ENCODE data around the gene C19orf67.

DNA sequence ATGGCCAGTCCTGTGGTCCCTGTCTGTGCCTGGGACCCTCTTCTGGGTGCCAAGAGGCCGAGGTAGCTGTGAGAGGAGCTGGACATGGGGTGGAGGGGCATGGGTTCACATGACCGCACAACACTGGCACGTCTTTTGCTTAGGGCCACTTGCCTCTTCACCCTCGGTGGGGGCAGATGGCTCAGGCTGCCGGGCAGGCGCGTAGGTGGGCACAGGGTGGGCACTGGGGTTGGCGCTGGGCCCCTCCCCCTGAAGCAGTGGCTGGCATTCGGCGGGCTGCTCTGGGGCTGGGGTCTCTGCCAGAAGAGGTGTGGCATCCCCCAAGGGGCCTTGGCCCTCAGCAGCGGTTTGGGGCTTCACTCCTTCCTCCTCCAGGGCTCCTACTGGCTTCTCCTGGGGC, 32.1 kb downstream of the C19orf67 start:
- TF ChIP-seq EP300 (IDR thresholded peaks at IDR 0.05): no peak
- TF ChIP-seq, protein P1, sequence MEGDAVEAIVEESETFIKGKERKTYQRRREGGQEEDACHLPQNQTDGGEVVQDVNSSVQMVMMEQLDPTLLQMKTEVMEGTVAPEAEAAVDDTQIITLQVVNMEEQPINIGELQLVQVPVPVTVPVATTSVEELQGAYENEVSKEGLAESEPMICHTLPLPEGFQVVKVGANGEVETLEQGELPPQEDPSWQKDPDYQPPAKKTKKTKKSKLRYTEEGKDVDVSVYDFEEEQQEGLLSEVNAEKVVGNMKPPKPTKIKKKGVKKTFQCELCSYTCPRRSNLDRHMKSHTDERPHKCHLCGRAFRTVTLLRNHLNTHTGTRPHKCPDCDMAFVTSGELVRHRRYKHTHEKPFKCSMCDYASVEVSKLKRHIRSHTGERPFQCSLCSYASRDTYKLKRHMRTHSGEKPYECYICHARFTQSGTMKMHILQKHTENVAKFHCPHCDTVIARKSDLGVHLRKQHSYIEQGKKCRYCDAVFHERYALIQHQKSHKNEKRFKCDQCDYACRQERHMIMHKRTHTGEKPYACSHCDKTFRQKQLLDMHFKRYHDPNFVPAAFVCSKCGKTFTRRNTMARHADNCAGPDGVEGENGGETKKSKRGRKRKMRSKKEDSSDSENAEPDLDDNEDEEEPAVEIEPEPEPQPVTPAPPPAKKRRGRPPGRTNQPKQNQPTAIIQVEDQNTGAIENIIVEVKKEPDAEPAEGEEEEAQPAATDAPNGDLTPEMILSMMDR (IDR thresholded peaks at IDR 0.05): no peak

Measured in tibial nerve (tissue), 4 donors.